ENCODE results near the gene ITGAL. TPM values are rescaled to one million over a fixed set of nuclear protein-coding genes. Genes with fewer than 3 reads are reported as not detected.
"Not testable (repeated sequence)": the region's sequence is repeated elsewhere in the genome, so short reads cannot be mapped to it uniquely, and the experiment has no call there.

ITGAL gene
- total and polyA plus RNA-seq, 4 donors = 0.77 to 14.3 (median 10.8) TPM

- intact Hi-C loops (cut with DNase I) = loop anchor here in 1 of 2 donors (10.0 kb wide), 1 partner anchor 52 kb away; the partner anchor contains the start of gene ZNF785
- Histone ChIP-seq H3K4me1 (ENCODE audit: control insufficient read depth in 1 of 2, insufficient read depth in 2 of 2, low read length in 2 of 2) (no peaks in the 10 kb centered on the region), H3K36me3 (ENCODE audit: control insufficient read depth in 1 of 2, insufficient read depth in 2 of 2, low read length in 1 of 2) (peaks cover 0 to 4% of the 10 kb centered on the region in 2 donors), H3K27me3 (ENCODE audit: control insufficient read depth in 1 of 2, insufficient read depth in 2 of 2, low read length in 1 of 2) (no peaks in the 10 kb centered on the region), H3K4me3 (ENCODE audit: low read length in 2 of 2) (no peak overlapping the region), H3K27ac (ENCODE audit: low read depth in 1 of 2, low read length in 2 of 2) (no peak overlapping the region), H3K9me3 (ENCODE audit: control insufficient read depth, low read length) (no peaks in the 10 kb centered on the region)
- no peak for DNase-seq
- no peak for ATAC-seq (ENCODE audit: low FRiP score)
- WGBS, 2 donors = 78 to 82% methylated on average over 11 of the region's 11 CpGs
Measured at GRCh38 chr16:30533146-30533522, 60.6 kb downstream of the ITGAL start.

GRCh38 chr16:30533748-30534367, 61.3 kb downstream of the ITGAL start:
- intact Hi-C loops (cut with DNase I) = loop anchor here in 1 of 2 donors (10.0 kb wide), 1 partner anchor 51 kb away; the partner anchor contains the start of gene ZNF785
- DNase-seq = no peak
- ATAC-seq (ENCODE audit: low FRiP score) = peak; percentile 16

GRCh38 chr16:30534368-30535105, 62.0 kb downstream of the ITGAL start, which contains the start of gene ZNF747:
ZNF747 (minus strand) TSS chr16:30534858; CDS start chr16:30534679, 179 bp downstream.
- intact Hi-C loops (cut with DNase I) = loop anchor here in 1 of 2 donors (10.0 kb wide), 1 partner anchor 50 kb away; the partner anchor contains the start of gene ZNF785
- peak within 1 kb of the TSS in 1 of 2 donors; percentile 84 for H3K27ac ChIP-seq (ENCODE audit: low read depth in 1 of 2, low read length in 2 of 2)
- 0 to 1% methylated on average over 56 to 70 of the region's 70 CpGs for WGBS, 2 donors

More at GRCh38 chr16:30533748-30534367, 61.3 kb downstream of the ITGAL start:
- peak overlapping the region in 1 of 2 donors; percentile 84 for H3K27ac ChIP-seq (ENCODE audit: low read depth in 1 of 2, low read length in 2 of 2)
- H3K9me3 ChIP-seq (ENCODE audit: control insufficient read depth, low read length) = no peaks in the 10 kb centered on the region
- no peaks in the 10 kb centered on the region for H3K27me3 ChIP-seq (ENCODE audit: control insufficient read depth in 1 of 2, insufficient read depth in 2 of 2, low read length in 1 of 2)
- H3K36me3 ChIP-seq (ENCODE audit: control insufficient read depth in 1 of 2, insufficient read depth in 2 of 2, low read length in 1 of 2) = peaks cover 0 to 4% of the 10 kb centered on the region in 2 donors
- H3K4me1 ChIP-seq (ENCODE audit: control insufficient read depth in 1 of 2, insufficient read depth in 2 of 2, low read length in 2 of 2) = no peaks in the 10 kb centered on the region
- peak overlapping the region; percentile 40 to 80 for H3K4me3 ChIP-seq (ENCODE audit: low read length in 2 of 2)
- 15 to 16% methylated on average over 27 to 29 of the region's 29 CpGs for WGBS, 2 donors

GRCh38 chr16:30535106-30535776, 62.7 kb downstream of the ITGAL start:
- peaks cover 0 to 4% of the 10 kb centered on the region in 2 donors for H3K36me3 ChIP-seq (ENCODE audit: control insufficient read depth in 1 of 2, insufficient read depth in 2 of 2, low read length in 1 of 2)
- no peaks in the 10 kb centered on the region for H3K9me3 ChIP-seq (ENCODE audit: control insufficient read depth, low read length)
- WGBS, 2 donors = 2 to 4% methylated on average over 18 of the region's 18 CpGs
- H3K4me3 ChIP-seq (ENCODE audit: low read length in 2 of 2) = peak overlapping the region; percentile 40 to 80
- H3K27ac ChIP-seq (ENCODE audit: low read depth in 1 of 2, low read length in 2 of 2) = peak overlapping the region in 1 of 2 donors; percentile 61
- no peaks in the 10 kb centered on the region for H3K4me1 ChIP-seq (ENCODE audit: control insufficient read depth in 1 of 2, insufficient read depth in 2 of 2, low read length in 2 of 2)
- no peak for ATAC-seq (ENCODE audit: low FRiP score)
- H3K27me3 ChIP-seq (ENCODE audit: control insufficient read depth in 1 of 2, insufficient read depth in 2 of 2, low read length in 1 of 2) = no peaks in the 10 kb centered on the region
- no peak for DNase-seq
- intact Hi-C loops (cut with DNase I) = loop anchor here in 1 of 2 donors (10.0 kb wide), 1 partner anchor 50 kb away; the partner anchor contains the start of gene ZNF785

More at GRCh38 chr16:30534368-30535105, 62.0 kb downstream of the ITGAL start, which contains the start of gene ZNF747:
- ATAC-seq (ENCODE audit: low FRiP score) = peak; percentile 95
- Histone ChIP-seq H3K4me3 (ENCODE audit: low read length in 2 of 2) (peak within 1 kb of the TSS; percentile 40 to 80), H3K36me3 (ENCODE audit: control insufficient read depth in 1 of 2, insufficient read depth in 2 of 2, low read length in 1 of 2) (peaks cover 0 to 4% of the 10 kb centered on the region in 2 donors), H3K9me3 (ENCODE audit: control insufficient read depth, low read length) (no peaks in the 10 kb centered on the region), H3K27me3 (ENCODE audit: control insufficient read depth in 1 of 2, insufficient read depth in 2 of 2, low read length in 1 of 2) (no peaks in the 10 kb centered on the region), H3K4me1 (ENCODE audit: control insufficient read depth in 1 of 2, insufficient read depth in 2 of 2, low read length in 2 of 2) (no peaks in the 10 kb centered on the region)
- DNase-seq = peak; percentile 94 to 97

GRCh38 chr16:30535777-30536190, 63.2 kb downstream of the ITGAL start:
- ATAC-seq (ENCODE audit: low FRiP score) (peak; percentile 84), DNase-seq (peak; percentile 85 to 89)
- Histone ChIP-seq H3K4me1 (ENCODE audit: control insufficient read depth in 1 of 2, insufficient read depth in 2 of 2, low read length in 2 of 2) (no peaks in the 10 kb centered on the region), H3K36me3 (ENCODE audit: control insufficient read depth in 1 of 2, insufficient read depth in 2 of 2, low read length in 1 of 2) (peaks cover 0 to 4% of the 10 kb centered on the region in 2 donors), H3K4me3 (ENCODE audit: low read length in 2 of 2) (peak overlapping the region in 1 of 2 donors; percentile 40), H3K27ac (ENCODE audit: low read depth in 1 of 2, low read length in 2 of 2) (no peak overlapping the region), H3K27me3 (ENCODE audit: control insufficient read depth in 1 of 2, insufficient read depth in 2 of 2, low read length in 1 of 2) (no peaks in the 10 kb centered on the region), H3K9me3 (ENCODE audit: control insufficient read depth, low read length) (no peaks in the 10 kb centered on the region)
- intact Hi-C loops (cut with DNase I) = loop anchor here in 1 of 2 donors (10.0 kb wide), 1 partner anchor 49 kb away; the partner anchor contains the start of gene ZNF785
- 22 to 26% methylated on average over 12 of the region's 12 CpGs for WGBS, 2 donors

GRCh38 chr16:30536391-30537024, 64.0 kb downstream of the ITGAL start:
- not testable (repeated sequence) for H3K36me3 ChIP-seq (ENCODE audit: control insufficient read depth in 1 of 2, insufficient read depth in 2 of 2, low read length in 1 of 2); H3K9me3 ChIP-seq (ENCODE audit: control insufficient read depth, low read length); H3K27ac ChIP-seq (ENCODE audit: low read depth in 1 of 2, low read length in 2 of 2); H3K4me1 ChIP-seq (ENCODE audit: control insufficient read depth in 1 of 2, insufficient read depth in 2 of 2, low read length in 2 of 2); DNase-seq; H3K4me3 ChIP-seq (ENCODE audit: low read length in 2 of 2); ATAC-seq (ENCODE audit: low FRiP score); H3K27me3 ChIP-seq (ENCODE audit: control insufficient read depth in 1 of 2, insufficient read depth in 2 of 2, low read length in 1 of 2)
- intact Hi-C loops (cut with DNase I) = loop anchor here in 1 of 2 donors (10.0 kb wide), 1 partner anchor 48 kb away; the partner anchor contains the start of gene ZNF785
- WGBS, 2 donors = 92 to 95% methylated on average over 13 of the region's 13 CpGs

- ATAC-seq (ENCODE audit: low FRiP score) (no peak), DNase-seq (no peak)
- H3K4me1 ChIP-seq (ENCODE audit: control insufficient read depth in 1 of 2, insufficient read depth in 2 of 2, low read length in 2 of 2) = no peaks in the 10 kb centered on the region
- intact Hi-C loops (cut with DNase I) = loop anchor here in 1 of 2 donors (10.0 kb wide), 1 partner anchor 46 kb away; the partner anchor contains the start of gene ZNF785
- 83 to 90% methylated on average over 8 of the region's 8 CpGs for WGBS, 2 donors
- no peaks in the 10 kb centered on the region for H3K36me3 ChIP-seq (ENCODE audit: control insufficient read depth in 1 of 2, insufficient read depth in 2 of 2, low read length in 1 of 2)
- H3K27me3 ChIP-seq (ENCODE audit: control insufficient read depth in 1 of 2, insufficient read depth in 2 of 2, low read length in 1 of 2) = no peaks in the 10 kb centered on the region
- H3K9me3 ChIP-seq (ENCODE audit: control insufficient read depth, low read length) = no peaks in the 10 kb centered on the region
- H3K27ac ChIP-seq (ENCODE audit: low read depth in 1 of 2, low read length in 2 of 2) = no peak overlapping the region
- H3K4me3 ChIP-seq (ENCODE audit: low read length in 2 of 2) = no peak overlapping the region
Measured at GRCh38 chr16:30539000-30539964, 66.7 kb downstream of the ITGAL start.

Data from aorta (tissue), 5 donors.